Stomach (tissue), 9 donors: ENCODE measurements around the gene RAD50. TPM values are rescaled to one million over a fixed set of nuclear protein-coding genes. Genes with fewer than 3 reads are reported as not detected.

ENCODE experiments used
- DNase-seq, 2 donors: peaks; one replicate each; pipeline versions ENCODE4 v3.0.0 to v3.0.0-alpha.2; 2013 to 2019
- H3K27ac ChIP-seq, 5 donors: fragments of 200-600 bp in 4 of 5; sonication (generic) in 4 of 5; one replicate each; pipeline ENCODE4 v1.5.1; 2013 to 2019; ENCODE audit warnings: mild to moderate bottlenecking in 1 of 5, moderate library complexity in 1 of 5
- H3K27me3 ChIP-seq, 3 donors: fragments of 200-600 bp; sonication (generic); one replicate each; pipeline ENCODE4 v1.5.1; 2017 to 2019; ENCODE audit warnings: mixed run types in 1 of 3
- H3K36me3 ChIP-seq, 4 donors: fragments of 200-600 bp; sonication (generic); 1 replicate in 3 of 4; 2 replicates in 1 of 4; pipeline ENCODE4 v1.5.1; 2016 to 2019
- H3K4me1 ChIP-seq, 4 donors: fragments of 200-600 bp; sonication (generic); one replicate each; pipeline ENCODE4 v1.5.1; 2016 to 2019
- H3K4me3 ChIP-seq, 4 donors: fragments of 200-600 bp; sonication (generic) in 3 of 4; one replicate each; pipeline ENCODE4 v1.5.1; 2016 to 2019; ENCODE audit warnings: mild to moderate bottlenecking in 1 of 4
- H3K9me3 ChIP-seq, 4 donors: fragments of 200-600 bp; sonication (generic); one replicate each; pipeline ENCODE4 v1.5.1; 2016 to 2019
- EP300 ChIP-seq: sonication (generic); formaldehyde crosslinking; IDR thresholded peaks from one replicate; pipeline ENCODE4 v1.6.1; 2017; ENCODE audit warnings: antibody characterized with exemption
- POLR2A ChIP-seq, 4 donors: fragments of 450-650 bp; IDR thresholded peaks; one replicate each; pipeline ENCODE4 v1.6.1; 2016; ENCODE audit warnings: antibody characterized with exemption in 4 of 4, control low read depth in 2 of 4, mild to moderate bottlenecking in 1 of 4, moderate library complexity in 1 of 4
- POLR2AphosphoS5 ChIP-seq, 3 donors: sonication (generic); formaldehyde crosslinking; IDR thresholded peaks; one replicate each; pipeline ENCODE4 v1.6.1; 2016; ENCODE audit warnings: antibody characterized with exemption in 3 of 3
- WGBS, 5 donors: extraction: QIAGEN DNeasy Blood & Tissue Kit in 3 of 5; methylation state at CpG; one replicate each; pipeline versions ENCODE4 v1.1.5 to v1.1.7; 2013 to 2018; 5-methylcytosine and 5-hydroxymethylcytosine counted together
- intact Hi-C: fragments of 100-400 bp; cut with DNase I; formaldehyde crosslinking; loops from one replicate; pipeline ENCODE4 v1.15.1; 2023; ENCODE audit warnings: low total_unique reads
- polyA plus RNA-seq, 3 donors: library from polyadenylated mRNA; stranded (reverse); fragments of 200-250 nt; gene quantifications; one replicate each; pipeline ENCODE4 v1.2.3, GENCODE V29; 2013
- total RNA-seq, 5 donors: library from RNA; depleted of rRNA; stranded (reverse); fragments of >200 nt; gene quantifications; one replicate each; pipeline versions ENCODE4 v1.1.0 to v1.2.3, GENCODE V29; 2014 to 2016
- TF ChIP-seq, protein P1 (sequence below), 7 experiments: fragments of 450-650 bp in 4 of 7; fragments of 200-600 bp in 3 of 7; sonication (generic) in 3 of 7; IDR thresholded peaks; one replicate each; pipeline ENCODE4 v1.5.1; 2016 to 2019; ENCODE audit warnings: antibody characterized with exemption in 7 of 7, control low read depth in 2 of 7, mild to moderate bottlenecking in 1 of 7
- donor health status: healthy with polysubstance abuse.
- donor health status: Bipolar disorder and iron deficiency.
- donor health status: healthy.

The RAD50 gene
- total and polyA plus RNA-seq, 8 donors = 5.2 to 93.2 (median 31.8) TPM

DNA sequence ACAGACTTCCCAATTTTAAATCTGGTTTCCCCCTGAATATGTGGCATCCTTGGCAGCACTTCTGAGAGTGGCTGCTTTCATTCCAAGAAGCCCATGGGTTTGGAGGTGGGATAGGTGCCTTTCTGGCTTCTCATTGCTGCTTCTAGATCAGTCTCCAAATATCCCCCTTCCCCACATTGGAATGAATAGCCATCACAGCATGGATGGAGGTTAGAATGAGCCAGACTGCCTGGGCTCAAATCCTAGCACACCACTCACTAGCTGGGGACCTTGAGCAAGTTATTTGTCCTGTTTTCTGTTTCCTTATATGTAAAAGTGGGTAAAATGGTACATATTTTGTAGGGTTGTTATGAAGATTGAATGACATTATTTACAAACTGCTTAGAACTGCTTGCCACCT, 87.4 kb downstream of the RAD50 start:
- peaks cover 0 to 12% (median 6%) of the 10 kb centered on the region in 4 donors for H3K4me1 ChIP-seq
- intact Hi-C loops = no loop called here
- H3K27ac ChIP-seq = no peak overlapping the region
- TF ChIP-seq POLR2A (IDR thresholded peaks at IDR 0.05) (no peak), POLR2AphosphoS5 (IDR thresholded peaks at IDR 0.05) (no peak), EP300 (no peak)
- TF ChIP-seq, protein P1, sequence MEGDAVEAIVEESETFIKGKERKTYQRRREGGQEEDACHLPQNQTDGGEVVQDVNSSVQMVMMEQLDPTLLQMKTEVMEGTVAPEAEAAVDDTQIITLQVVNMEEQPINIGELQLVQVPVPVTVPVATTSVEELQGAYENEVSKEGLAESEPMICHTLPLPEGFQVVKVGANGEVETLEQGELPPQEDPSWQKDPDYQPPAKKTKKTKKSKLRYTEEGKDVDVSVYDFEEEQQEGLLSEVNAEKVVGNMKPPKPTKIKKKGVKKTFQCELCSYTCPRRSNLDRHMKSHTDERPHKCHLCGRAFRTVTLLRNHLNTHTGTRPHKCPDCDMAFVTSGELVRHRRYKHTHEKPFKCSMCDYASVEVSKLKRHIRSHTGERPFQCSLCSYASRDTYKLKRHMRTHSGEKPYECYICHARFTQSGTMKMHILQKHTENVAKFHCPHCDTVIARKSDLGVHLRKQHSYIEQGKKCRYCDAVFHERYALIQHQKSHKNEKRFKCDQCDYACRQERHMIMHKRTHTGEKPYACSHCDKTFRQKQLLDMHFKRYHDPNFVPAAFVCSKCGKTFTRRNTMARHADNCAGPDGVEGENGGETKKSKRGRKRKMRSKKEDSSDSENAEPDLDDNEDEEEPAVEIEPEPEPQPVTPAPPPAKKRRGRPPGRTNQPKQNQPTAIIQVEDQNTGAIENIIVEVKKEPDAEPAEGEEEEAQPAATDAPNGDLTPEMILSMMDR (IDR thresholded peaks at IDR 0.05) = no peak
- no peak for DNase-seq
- H3K36me3 ChIP-seq = peaks cover 18 to 46% (median 42%) of the 10 kb centered on the region in 4 donors
- no peaks in the 10 kb centered on the region for H3K27me3 ChIP-seq
- H3K9me3 ChIP-seq = peaks cover 0 to 18% (median 5%) of the 10 kb centered on the region in 4 donors
- no peak overlapping the region for H3K4me3 ChIP-seq

DNA sequence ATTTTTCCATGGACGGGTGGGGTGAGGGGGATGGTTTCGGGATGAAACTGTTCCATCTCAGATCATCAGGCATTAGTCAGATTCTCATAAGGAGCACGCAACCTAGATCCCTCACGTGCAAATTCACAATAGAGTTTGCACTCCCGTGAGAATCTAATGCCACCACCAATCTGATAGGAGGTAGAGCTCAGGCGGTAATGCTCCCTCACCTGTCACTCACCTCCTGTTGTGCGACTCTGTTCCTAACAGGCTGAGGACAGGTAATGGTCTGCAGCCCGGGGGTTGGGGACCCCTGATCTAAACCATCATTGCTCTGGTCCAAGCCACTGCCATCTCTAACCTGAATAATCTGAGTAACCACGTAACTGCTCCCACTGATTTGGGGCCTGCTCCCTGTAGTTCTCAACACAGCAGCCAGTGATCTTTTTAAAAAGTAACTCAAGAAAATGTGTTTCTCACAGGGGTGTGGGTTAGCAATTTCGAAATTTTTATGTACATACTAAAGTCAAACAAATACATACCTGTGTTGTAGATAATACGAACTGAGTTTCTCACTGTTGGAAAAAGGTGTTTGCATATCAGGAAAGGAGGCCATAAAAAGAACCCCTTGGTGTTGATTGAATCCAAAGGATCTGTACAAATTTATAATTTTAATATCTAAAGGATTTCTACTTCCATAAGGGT, 89.9 kb downstream of the RAD50 start:
- H3K4me1 ChIP-seq = peaks cover 0 to 12% (median 6%) of the 10 kb centered on the region in 4 donors
- intact Hi-C loops = no loop called here
- no peak overlapping the region for H3K4me3 ChIP-seq
- H3K36me3 ChIP-seq = peaks cover 9 to 20% (median 17%) of the 10 kb centered on the region in 4 donors
- TF ChIP-seq, protein P1 (IDR thresholded peaks at IDR 0.05) = peak in 1 of 7 experiments; percentile 13
- TF ChIP-seq POLR2AphosphoS5 (IDR thresholded peaks at IDR 0.05) = no peak
- peaks cover 0 to 18% (median 5%) of the 10 kb centered on the region in 4 donors for H3K9me3 ChIP-seq
- H3K27ac ChIP-seq = peak overlapping the region; percentile 53 to 78 (median 62)
- peak in 1 of 2 donors; percentile 55 for DNase-seq
- 41 to 68% (median 51%) methylated on average over 11 of the region's 11 CpGs for WGBS, 5 donors
- H3K27me3 ChIP-seq = no peaks in the 10 kb centered on the region

DNA sequence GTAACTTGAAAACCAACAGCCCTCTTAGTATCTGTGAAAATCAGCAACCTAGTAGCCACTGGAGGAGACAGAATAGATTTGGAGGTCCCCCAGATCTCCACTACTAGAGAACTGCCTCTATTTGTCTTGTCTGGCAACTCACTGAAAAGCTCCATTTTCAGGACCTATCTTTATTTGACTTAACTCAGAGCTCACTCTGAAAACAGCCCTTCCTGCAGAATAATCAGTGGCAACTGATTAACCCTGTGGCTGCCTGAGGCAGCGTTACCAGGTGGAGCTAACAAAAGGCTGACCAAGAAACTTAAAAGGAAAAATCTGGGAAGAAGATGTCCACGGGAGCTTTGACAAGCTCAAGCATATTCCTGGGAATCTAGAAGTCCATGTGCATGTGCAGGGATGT, 90.7 kb downstream of the RAD50 start:
- peaks cover 0 to 12% (median 6%) of the 10 kb centered on the region in 4 donors for H3K4me1 ChIP-seq
- no peak for TF ChIP-seq POLR2A (IDR thresholded peaks at IDR 0.05)
- TF ChIP-seq, protein P1 (IDR thresholded peaks at IDR 0.05) = no peak
- H3K27ac ChIP-seq = peak overlapping the region in 4 of 5 donors; percentile 56 to 78 (median 66)
- H3K4me3 ChIP-seq = no peak overlapping the region
- no peak for DNase-seq
- WGBS, 5 donors = 42 to 70% (median 53%) methylated on average over 2 of the region's 2 CpGs
- peaks cover 0 to 18% (median 5%) of the 10 kb centered on the region in 4 donors for H3K9me3 ChIP-seq
- peaks cover 5 to 13% (median 10%) of the 10 kb centered on the region in 4 donors for H3K36me3 ChIP-seq
- H3K27me3 ChIP-seq = no peaks in the 10 kb centered on the region
- intact Hi-C loops = no loop called here

DNA sequence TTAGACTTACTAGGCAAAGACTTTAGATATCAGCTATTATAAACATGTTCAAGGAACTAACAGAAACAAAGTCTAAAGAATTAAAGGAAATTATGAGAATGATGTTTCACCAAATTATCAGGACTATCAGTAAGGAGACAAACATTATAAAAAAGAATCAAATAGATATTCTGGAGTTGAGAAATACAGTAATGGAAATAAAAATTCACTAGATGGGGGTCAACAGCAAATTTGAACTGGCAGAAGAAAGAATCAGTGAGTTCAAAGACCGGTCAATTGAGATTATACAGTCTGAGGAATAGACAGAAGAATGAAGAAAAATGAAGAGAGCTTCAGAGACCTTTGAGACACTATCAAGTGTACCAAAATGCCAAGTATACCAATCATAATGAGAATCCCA, 91.6 kb downstream of the RAD50 start:
- Histone ChIP-seq H3K27me3 (peaks cover 0 to 2% (median 0%) of the 10 kb centered on the region in 3 donors), H3K27ac (peak overlapping the region in 1 of 5 donors; percentile 71), H3K4me1 (peaks cover 0 to 12% (median 6%) of the 10 kb centered on the region in 4 donors), H3K36me3 (peaks cover under 1 to 4% (median under 1%) of the 10 kb centered on the region in 4 donors), H3K4me3 (no peak overlapping the region), H3K9me3 (peaks cover 0 to 18% (median 5%) of the 10 kb centered on the region in 4 donors)
- intact Hi-C loops = no loop called here
- no peak for TF ChIP-seq POLR2AphosphoS5 (IDR thresholded peaks at IDR 0.05)
- WGBS, 5 donors = 97 to 100% (median 97%) methylated on average over 1 of the region's 1 CpG
- DNase-seq = no peak
